Raji (cell line): ENCODE results near the gene OTX2.

ENCODE experiments used
- POLR2A ChIP-seq: IDR thresholded peaks from 2 replicates; pipeline ENCODE4 v1.6.1; 2011; ENCODE audit warnings: low read depth, low read length, control low read depth; ENCODE audit not compliant: insufficient read depth

Gene OTX2

GRCh38 chr14:56816574-56817391 lies 6.5 kb upstream of the OTX2 start:
- no peak for TF ChIP-seq POLR2A

- TF ChIP-seq POLR2A, result no peak
Observed at GRCh38 chr14:56815745-56816144, 5.5 kb upstream of the OTX2 start.

- no peak for TF ChIP-seq POLR2A
Observed at GRCh38 chr14:56814969-56815700, 4.9 kb upstream of the OTX2 start.

- TF ChIP-seq POLR2A, result no peak
Observed at GRCh38 chr14:56814519-56814959, 4.3 kb upstream of the OTX2 start.

GRCh38 chr14:56813143-56813551 lies 2.9 kb upstream of the OTX2 start:
- no peak for TF ChIP-seq POLR2A

- no peak for TF ChIP-seq POLR2A
Observed at GRCh38 chr14:56812364-56813141, 2.3 kb upstream of the OTX2 start.

GRCh38 chr14:56811593-56812363 lies 1.5 kb upstream of the OTX2 start:
- no peak for TF ChIP-seq POLR2A

- no peak for TF ChIP-seq POLR2A
Observed at GRCh38 chr14:56810836-56811592, 735 bp upstream of the OTX2 start.

GRCh38 chr14:56809270-56810146 lies 771 bp downstream of the OTX2 start:
- no peak for TF ChIP-seq POLR2A

- no peak for TF ChIP-seq POLR2A
Observed at GRCh38 chr14:56808383-56809269, 1.7 kb downstream of the OTX2 start.

- no peak for TF ChIP-seq POLR2A
Observed at GRCh38 chr14:56808110-56808382, 2.2 kb downstream of the OTX2 start.

GRCh38 chr14:56807386-56808109 lies 2.7 kb downstream of the OTX2 start:
- TF ChIP-seq POLR2A, result no peak
